Stomach (tissue), 4 donors: Measurements from ENCODE around the gene LINC01488.

Experiments
- CTCF ChIP-seq, 7 experiments: fragments of 450-650 bp in 4 of 7; fragments of 200-600 bp in 3 of 7; sonication (generic) in 3 of 7; IDR thresholded peaks; one replicate each; pipeline ENCODE4 v1.5.1; 2016 to 2019; ENCODE audit warnings: antibody characterized with exemption in 7 of 7, control low read depth in 2 of 7, mild to moderate bottlenecking in 1 of 7
- EP300 ChIP-seq: sonication (generic); formaldehyde crosslinking; IDR thresholded peaks from one replicate; pipeline ENCODE4 v1.6.1; 2017; ENCODE audit warnings: antibody characterized with exemption
- POLR2A ChIP-seq, 4 donors: fragments of 450-650 bp; IDR thresholded peaks; one replicate each; pipeline ENCODE4 v1.6.1; 2016; ENCODE audit warnings: antibody characterized with exemption in 4 of 4, control low read depth in 2 of 4, mild to moderate bottlenecking in 1 of 4, moderate library complexity in 1 of 4
- POLR2AphosphoS5 ChIP-seq, 3 donors: sonication (generic); formaldehyde crosslinking; IDR thresholded peaks; one replicate each; pipeline ENCODE4 v1.6.1; 2016; ENCODE audit warnings: antibody characterized with exemption in 3 of 3

GRCh38 chr11:69465236-69466000, 16.0 kb upstream of the LINC01488 start:
- no peak for TF ChIP-seq CTCF (IDR thresholded peaks at IDR 0.05)
- no peak for TF ChIP-seq POLR2AphosphoS5 (IDR thresholded peaks at IDR 0.05)
- TF ChIP-seq POLR2A (IDR thresholded peaks at IDR 0.05), result no peak
- TF ChIP-seq EP300, result no peak
